Neural cell (in vitro differentiated cells): Measurements from ENCODE around the gene GAS7. TPM values are rescaled to one million over a fixed set of nuclear protein-coding genes. Genes with fewer than 3 reads are reported as not detected.

Source experiments
- H2AFZ ChIP-seq: fragments of 200-600, 300-800 bp; sonication (generic), shearing (Covaris generic); 2 replicates; pipeline ENCODE4 v1.6.0; 2014; ENCODE audit warnings: low read depth, mild to moderate bottlenecking, antibody characterized with exemption, low read length, moderate library complexity
- H3F3A ChIP-seq: fragments of 200-600 bp; shearing (Covaris generic); 2 replicates; pipeline ENCODE4 v1.6.1; 2016; ENCODE audit warnings: mild to moderate bottlenecking, moderate library complexity, mixed read lengths, antibody characterized with exemption, low read length; ENCODE audit not compliant: insufficient read depth, poor library complexity, severe bottlenecking
- H3K27ac ChIP-seq: fragments of 200-600, 300-800 bp; sonication (generic), shearing (Covaris generic); 2 replicates; pipeline ENCODE4 v1.5.1; 2014; ENCODE audit warnings: mild to moderate bottlenecking, low read length, moderate library complexity
- H3K27me3 ChIP-seq: fragments of 300-800, 200-600 bp; sonication (generic), shearing (Covaris generic); 2 replicates; pipeline ENCODE4 v1.6.0; 2014; ENCODE audit warnings: mild to moderate bottlenecking, low read depth, low read length, moderate library complexity; ENCODE audit not compliant: insufficient read depth
- H3K36me3 ChIP-seq: fragments of 300-800, 200-600 bp; sonication (generic), shearing (Covaris generic); 2 replicates; pipeline ENCODE4 v1.5.1; 2014; ENCODE audit warnings: mild to moderate bottlenecking, antibody characterized with exemption, low read length, moderate library complexity; ENCODE audit not compliant: insufficient read depth
- H3K4me2 ChIP-seq: fragments of 300-800, 200-600 bp; sonication (generic), shearing (Covaris generic); 2 replicates; pipeline ENCODE4 v1.6.0; 2014; ENCODE audit warnings: mild to moderate bottlenecking, low read length
- H3K4me3 ChIP-seq: fragments of 300-800, 200-600 bp; sonication (generic), shearing (Covaris generic); 2 replicates; pipeline ENCODE4 v1.5.1; 2014; ENCODE audit warnings: mild to moderate bottlenecking, low read length, moderate library complexity
- H3K79me2 ChIP-seq: fragments of 200-600 bp; shearing (Covaris generic); replicated peaks from 2 replicates; pipeline ENCODE4 v1.6.0; 2014; ENCODE audit warnings: mild to moderate bottlenecking, low read length, moderate library complexity; ENCODE audit not compliant: insufficient read depth
- H3K9ac ChIP-seq: fragments of 300-800, 200-600 bp; sonication (generic), shearing (Covaris generic); 2 replicates; pipeline ENCODE4 v1.6.1; 2016; ENCODE audit warnings: mild to moderate bottlenecking, low read length, mixed read lengths
- H3K9me2 ChIP-seq: fragments of 200-600 bp; shearing (Covaris generic); 2 replicates; pipeline ENCODE4 v1.6.1; 2016; ENCODE audit warnings: mild to moderate bottlenecking, low read length, mixed read lengths; ENCODE audit not compliant: insufficient read depth
- H3K9me3 ChIP-seq: fragments of 200-600, 300-800 bp; sonication (generic), shearing (Covaris generic); 2 replicates; pipeline ENCODE4 v1.6.1; 2016; ENCODE audit warnings: mild to moderate bottlenecking, mixed run types, low read length, moderate library complexity, mixed read lengths
- H4K20me1 ChIP-seq: fragments of 200-600 bp; shearing (Covaris generic); 2 replicates; pipeline ENCODE4 v1.6.1; 2016; ENCODE audit warnings: mild to moderate bottlenecking, mixed run types; ENCODE audit not compliant: insufficient read depth
- CTCF ChIP-seq: fragments of 450-650 bp; IDR thresholded peaks from 2 replicates; pipeline ENCODE4 v1.5.1; 2014; ENCODE audit warnings: antibody characterized with exemption, mild to moderate bottlenecking, moderate library complexity; ENCODE audit not compliant: poor library complexity, severe bottlenecking
- EP300 ChIP-seq: fragments of 450-650 bp; conservative IDR thresholded peaks from 2 replicates; pipeline ENCODE4 v1.6.1; 2014; ENCODE audit warnings: antibody characterized with exemption, mild to moderate bottlenecking, moderate library complexity; ENCODE audit not compliant: poor library complexity, severe bottlenecking
- EZH2 ChIP-seq: fragments of 200-600, 300-800 bp; shearing (Covaris generic), sonication (generic); IDR thresholded peaks from 2 replicates; pipeline ENCODE4 v1.6.1; 2014; ENCODE audit warnings: antibody characterized with exemption, low read length, borderline replicate concordance, mild to moderate bottlenecking; ENCODE audit not compliant: insufficient read depth, poor library complexity, severe bottlenecking
- MXI1 ChIP-seq: fragments of 450-650 bp; conservative IDR thresholded peaks from 2 replicates; pipeline ENCODE4 v1.6.1; 2014; ENCODE audit warnings: antibody characterized with exemption, mild to moderate bottlenecking; ENCODE audit not compliant: poor library complexity, severe bottlenecking
- POLR2AphosphoS5 ChIP-seq: IDR thresholded peaks from 2 replicates; pipeline ENCODE4 v1.6.1; 2012
- RAD21 ChIP-seq: fragments of 450-650 bp; conservative IDR thresholded peaks from 2 replicates; pipeline ENCODE4 v1.6.1; 2014; ENCODE audit warnings: antibody characterized with exemption, mild to moderate bottlenecking, moderate library complexity
- REST ChIP-seq: IDR thresholded peaks from 2 replicates; pipeline ENCODE4 v1.6.1; 2012; ENCODE audit warnings: borderline replicate concordance
- SMC3 ChIP-seq: fragments of 450-650 bp; conservative IDR thresholded peaks from 2 replicates; pipeline ENCODE4 v1.6.1; 2014; ENCODE audit warnings: antibody characterized with exemption, mild to moderate bottlenecking, moderate library complexity; ENCODE audit not compliant: poor library complexity
- TAF1 ChIP-seq: IDR thresholded peaks from 2 replicates; pipeline ENCODE4 v1.6.1; 2012; ENCODE audit warnings: low read depth
- polyA plus RNA-seq: library from polyadenylated mRNA; depleted of rRNA; stranded (reverse); fragments of >200 nt; gene quantifications from 2 replicates; pipeline ENCODE4 v1.2.3, GENCODE V29; 2014

The GAS7 gene
- polyA plus RNA-seq, 1 donor from 2014 or later: 23.6 TPM

GRCh38 chr17:10105513-10106001 lies 92.8 kb downstream of the GAS7 start:
- Histone ChIP-seq H3K27me3 (no peaks in the 10 kb centered on the region), H3K9ac (no peak overlapping the region), H3K79me2 (no peaks in the 10 kb centered on the region), H2AFZ (no peak overlapping the region), H3F3A (no peaks in the 10 kb centered on the region), H3K9me2 (no peaks in the 10 kb centered on the region), H3K4me3 (no peak overlapping the region), H4K20me1 (no peaks in the 10 kb centered on the region), H3K9me3 (no peaks in the 10 kb centered on the region), H3K27ac (no peak overlapping the region), H3K36me3 (no peaks in the 10 kb centered on the region), H3K4me2 (no peak overlapping the region)
- TF ChIP-seq RAD21: no peak
- no peak for TF ChIP-seq EP300
- no peak for TF ChIP-seq REST
- TF ChIP-seq SMC3: no peak
- TF ChIP-seq MXI1: no peak

- Histone ChIP-seq H3K4me2 (no peak overlapping the region), H3K9me3 (no peaks in the 10 kb centered on the region), H3K9me2 (no peaks in the 10 kb centered on the region), H3K36me3 (no peaks in the 10 kb centered on the region), H3K27ac (no peak overlapping the region), H3K4me3 (no peak overlapping the region), H3K79me2 (no peaks in the 10 kb centered on the region), H3K9ac (no peak overlapping the region), H3F3A (no peaks in the 10 kb centered on the region), H2AFZ (no peak overlapping the region), H3K27me3 (no peaks in the 10 kb centered on the region), H4K20me1 (no peaks in the 10 kb centered on the region)
- TF ChIP-seq TAF1 (no peak), POLR2AphosphoS5 (no peak), EZH2 (no peak), SMC3 (no peak), REST (no peak), EP300 (no peak), CTCF (no peak), MXI1 (no peak), RAD21 (no peak)
Measured at GRCh38 chr17:10103712-10104111, 94.7 kb downstream of the GAS7 start.
